GM12872 (cell line): Measurements from ENCODE around the gene DPP9.

Experiments
- CTCF ChIP-seq: IDR thresholded peaks from 3 replicates; pipeline ENCODE4 v1.5.1; 2011; ENCODE audit warnings: low read depth, mild to moderate bottlenecking, low read length, moderate library complexity; ENCODE audit not compliant: insufficient read depth

Gene DPP9

GRCh38 chr19:4694211-4694987 lies 29.2 kb downstream of the DPP9 start:
- TF ChIP-seq CTCF: no peak

GRCh38 chr19:4693471-4694121 lies 30.0 kb downstream of the DPP9 start:
- TF ChIP-seq CTCF: no peak

- TF ChIP-seq CTCF: no peak
Measured at GRCh38 chr19:4693078-4693350, 30.6 kb downstream of the DPP9 start.

DNA sequence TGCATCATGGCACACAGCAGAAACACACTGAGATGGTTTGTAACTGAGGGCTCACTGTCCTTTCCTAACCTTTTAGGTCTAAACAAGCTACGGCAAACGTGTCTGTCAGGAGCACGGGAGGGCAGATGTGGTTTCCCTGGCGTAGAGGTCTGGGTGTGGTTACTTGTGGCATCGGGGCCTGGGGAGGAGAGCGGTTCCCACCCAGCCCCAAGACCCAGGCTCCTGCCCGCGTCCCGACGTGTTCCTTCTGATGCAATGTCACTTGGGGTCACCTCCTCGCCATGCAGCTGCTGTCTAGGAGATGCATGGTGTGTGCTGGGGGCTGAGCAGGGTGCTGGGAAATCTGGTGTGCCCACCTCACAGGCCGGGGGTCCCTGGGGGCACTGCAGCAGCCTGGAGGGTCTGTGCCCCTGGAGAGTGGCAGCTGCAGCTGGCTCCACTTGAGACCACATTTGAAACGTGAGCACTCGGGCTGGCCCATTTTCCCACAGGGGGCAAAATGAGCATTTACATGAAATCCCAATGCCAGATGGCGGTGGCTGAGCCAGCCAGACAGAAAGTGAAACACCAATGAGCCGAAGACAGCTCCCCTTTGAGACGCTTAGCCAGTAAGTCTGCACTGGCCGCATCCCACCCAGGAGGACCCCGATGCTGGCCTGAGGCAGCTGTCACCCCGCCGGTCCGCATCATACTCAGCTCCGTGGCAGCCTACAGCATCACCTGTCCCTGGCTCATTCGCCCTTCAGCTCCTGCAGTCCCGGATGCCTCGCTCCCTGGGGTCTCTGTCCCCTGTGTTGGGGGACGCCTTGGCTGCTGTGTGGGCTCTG lies 31.2 kb downstream of the DPP9 start:
- TF ChIP-seq CTCF: no peak

GRCh38 chr19:4691373-4691772 lies 32.3 kb downstream of the DPP9 start:
- no peak for TF ChIP-seq CTCF

- no peak for TF ChIP-seq CTCF
Measured at GRCh38 chr19:4690361-4690760, 33.3 kb downstream of the DPP9 start.

DNA sequence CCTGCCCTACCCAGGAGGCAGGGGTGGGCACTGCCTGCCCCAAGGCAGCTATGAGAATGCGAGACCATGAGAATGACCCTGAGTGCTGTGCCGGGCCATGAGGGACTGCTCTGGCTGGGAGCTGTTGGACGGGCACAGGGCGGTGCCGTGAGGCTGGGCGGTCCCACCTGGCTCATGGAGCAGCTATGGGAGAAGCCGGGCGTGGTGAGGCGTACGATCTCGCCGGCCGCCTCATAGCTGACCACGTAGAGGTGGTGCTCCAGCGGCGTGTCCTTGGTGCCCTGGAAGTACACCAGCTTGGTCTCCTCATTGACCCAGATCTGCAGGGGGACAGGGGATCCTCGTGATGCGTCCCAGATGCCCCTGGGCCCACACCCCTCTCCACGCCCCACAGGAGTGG lies 34.2 kb downstream of the DPP9 start:
- no peak for TF ChIP-seq CTCF
